SIG-M5 treated with dmso at 0.1 percent for 504 hours (cell line): ENCODE results near the gene FGF11.
"Not testable (repeated sequence)": the region's sequence is repeated elsewhere in the genome, so short reads cannot be mapped to it uniquely, and the experiment has no call there.

Experiments
- DNase-seq: peaks from one replicate; lab custom pipeline; 2025; ENCODE audit not compliant: unreplicated experiment; lab: John Stamatoyannopoulos, UW

FGF11 gene

GRCh38 chr17:7478276-7479212 is 39.2 kb downstream of the FGF11 start:
- no peak for DNase-seq

- DNase-seq: peak; percentile 25
These were observed 40.1 kb downstream of the FGF11 start, which contains the start of gene ZBTB4 for GRCh38 chr17:7479213-7480088. Gene ZBTB4, minus strand, starts transcription at chr17:7479631. Its CDS starts 12,830 bp downstream, at chr17:7466801.

DNA sequence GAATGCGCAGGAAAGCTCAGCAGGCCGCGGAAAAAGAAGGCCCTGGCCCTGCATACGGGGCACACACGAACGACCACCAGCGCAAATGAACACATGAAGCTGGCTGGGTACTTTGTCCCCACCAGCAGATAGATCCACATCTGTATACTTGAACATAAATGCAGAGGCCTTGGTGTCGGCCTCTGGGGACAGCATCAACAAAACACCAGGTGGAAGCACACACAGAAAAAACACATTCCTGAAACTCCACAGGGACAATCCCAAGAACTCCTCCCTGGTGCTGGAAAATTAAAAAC is 40.7 kb downstream of the FGF11 start:
- DNase-seq: no peak

- not testable (repeated sequence) for DNase-seq
These were observed 42.0 kb downstream of the FGF11 start, which contains the start of gene SLC35G6 for GRCh38 chr17:7481275-7481674. Gene SLC35G6, plus strand, starts transcription at chr17:7481446. Its CDS starts 71 bp downstream, at chr17:7481517.

GRCh38 chr17:7481842-7482741 is 42.8 kb downstream of the FGF11 start:
- not testable (repeated sequence) for DNase-seq

DNA sequence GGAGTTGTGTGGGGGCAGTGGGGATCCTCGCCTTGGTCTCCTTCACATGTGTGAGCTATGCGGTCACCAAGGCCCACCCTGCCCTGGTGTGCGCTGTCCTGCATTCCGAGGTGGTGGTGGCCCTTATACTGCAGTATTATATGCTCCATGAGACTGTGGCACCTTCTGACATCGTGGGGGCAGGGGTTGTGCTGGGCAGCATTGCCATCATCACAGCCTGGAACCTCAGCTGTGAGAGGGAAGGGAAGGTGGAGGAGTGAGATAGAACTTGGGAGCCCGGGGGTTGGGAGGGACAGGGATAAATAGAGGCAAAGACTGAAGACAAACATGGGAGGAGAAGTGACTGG is 43.4 kb downstream of the FGF11 start:
- DNase-seq: not testable (repeated sequence)

- peak; percentile 90 for DNase-seq
These were observed 44.1 kb downstream of the FGF11 start for GRCh38 chr17:7483255-7484066.

GRCh38 chr17:7484067-7484918 is 45.0 kb downstream of the FGF11 start, which contains the start of gene POLR2A:
Gene POLR2A, plus strand, starts transcription at chr17:7484366.
- DNase-seq: peak; percentile 89

- DNase-seq: no peak
These were observed 45.6 kb downstream of the FGF11 start for GRCh38 chr17:7484919-7485377.

- DNase-seq: no peak
These were observed 46.9 kb downstream of the FGF11 start for GRCh38 chr17:7486181-7486580.

- DNase-seq: no peak
These were observed 50.8 kb downstream of the FGF11 start for GRCh38 chr17:7490144-7490543.

DNA sequence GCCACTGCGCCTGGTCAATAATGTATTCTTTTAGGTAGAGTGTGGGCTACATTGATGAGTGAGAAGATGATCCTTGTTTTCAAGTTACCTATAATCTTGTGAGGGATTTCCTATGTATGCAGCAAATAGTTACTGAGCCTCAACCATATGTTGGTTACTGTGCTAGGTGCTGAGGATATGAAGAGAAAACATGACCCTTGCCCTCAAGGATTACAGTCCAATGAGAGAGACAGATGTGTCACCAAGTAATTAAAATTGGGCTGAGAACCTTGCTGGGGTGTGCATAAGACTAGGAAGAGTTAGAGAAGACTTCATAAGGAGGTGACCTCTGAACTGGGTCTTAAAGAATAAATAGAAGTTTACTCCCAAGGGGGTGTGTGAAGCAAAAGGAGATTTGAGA is 52.3 kb downstream of the FGF11 start:
- DNase-seq: no peak

- no peak for DNase-seq
These were observed 54.6 kb downstream of the FGF11 start for GRCh38 chr17:7493941-7494340.
